Common myeloid progenitor, CD34-positive (primary cell): ENCODE measurements around the gene SLC35D2.
"Not testable (repeated sequence)": the region's sequence is repeated elsewhere in the genome, so short reads cannot be mapped to it uniquely, and the experiment has no call there.

Experiments used
- CTCF ChIA-PET: fragments of 350-600 bp; sonication (Branson Sonifier 250); formaldehyde crosslinking; loops from one replicate; lab custom pipeline; 2021; ENCODE audit warnings: antibody characterized with exemption; lab: Charles Lee
- POLR2A ChIA-PET: fragments of 350-600 bp; sonication (Branson Sonifier 250); formaldehyde crosslinking; loops from one replicate; lab custom pipeline; 2021; ENCODE audit warnings: antibody characterized with exemption; lab: Charles Lee
- DNase-seq, 3 donors: peaks; one replicate each; pipeline versions ENCODE4 v3.0.0 to v3.0.0-alpha.2; 2013
- H3K27ac ChIP-seq, 2 experiments: 1 replicate in 1 of 2; 2 replicates in 1 of 2; pipeline ENCODE4 v1.7.0; 2013; ENCODE audit warnings: inconsistent platforms in 2 of 2, low read length in 2 of 2, mild to moderate bottlenecking in 2 of 2, low read depth in 1 of 2, moderate library complexity in 1 of 2; ENCODE audit not compliant: severe bottlenecking in 2 of 2, insufficient read depth in 1 of 2, poor library complexity in 1 of 2
- H3K27me3 ChIP-seq, 5 experiments: replicated peaks in 2 of 5; 1 replicate in 3 of 5; 2 replicates in 2 of 5; pipeline versions ENCODE4 v1.6.1 to v1.7.0; 2013; ENCODE audit warnings: low read length in 4 of 5, mild to moderate bottlenecking in 2 of 5, moderate library complexity in 2 of 5, inconsistent platforms in 1 of 5; ENCODE audit not compliant: insufficient read depth in 5 of 5, control insufficient read depth in 4 of 5
- H3K36me3 ChIP-seq, 4 experiments: 1 replicate in 2 of 4; 2 replicates in 2 of 4; pipeline versions ENCODE4 v1.6.1 to v1.7.0; 2013; ENCODE audit warnings: low read length in 3 of 4, control low read depth in 1 of 4, mild to moderate bottlenecking in 1 of 4; ENCODE audit not compliant: control insufficient read depth in 4 of 4, insufficient read depth in 4 of 4
- H3K4me1 ChIP-seq, 4 experiments: 1 replicate in 3 of 4; 2 replicates in 1 of 4; pipeline versions ENCODE4 v1.6.1 to v1.7.1; 2013; ENCODE audit warnings: low read length in 3 of 4, mild to moderate bottlenecking in 3 of 4, control low read depth in 1 of 4, inconsistent platforms in 1 of 4, moderate library complexity in 1 of 4; ENCODE audit not compliant: control insufficient read depth in 4 of 4, insufficient read depth in 4 of 4; ENCODE audit errors: control extremely low read depth in 1 of 4
- H3K4me3 ChIP-seq, 7 experiments: 1 replicate in 4 of 7; 2 replicates in 3 of 7; pipeline versions ENCODE4 v1.5.1 to v1.7.0; 2013; ENCODE audit warnings: mild to moderate bottlenecking in 7 of 7, low read length in 6 of 7, moderate library complexity in 6 of 7, inconsistent platforms in 2 of 7, low read depth in 2 of 7, control low read depth in 1 of 7; ENCODE audit not compliant: insufficient read depth in 4 of 7, control insufficient read depth in 1 of 7; ENCODE audit errors: extremely low read depth in 1 of 7
- H3K9me3 ChIP-seq, 5 experiments: 1 replicate in 4 of 5; 2 replicates in 1 of 5; pipeline versions ENCODE4 v1.6.1 to v1.7.1; 2013; ENCODE audit warnings: low read length in 4 of 5, mild to moderate bottlenecking in 2 of 5, inconsistent platforms in 1 of 5, low read depth in 1 of 5, moderate library complexity in 1 of 5; ENCODE audit not compliant: control insufficient read depth in 4 of 5, insufficient read depth in 2 of 5; ENCODE audit errors: control extremely low read depth in 1 of 5
- WGBS: methylation state at CpG from one replicate; pipeline ENCODE4 v1.1.5; 2013; ENCODE audit not compliant: insufficient coverage; 5-methylcytosine and 5-hydroxymethylcytosine counted together

SLC35D2 gene

GRCh38 chr9:96327694-96328352 lies 55.7 kb downstream of the SLC35D2 start:
- Histone ChIP-seq H3K36me3 (peaks cover 0 to 8% (median 3%) of the 10 kb centered on the region in 4 experiments), H3K27ac (no peak overlapping the region), H3K4me1 (no peaks in the 10 kb centered on the region), H3K9me3 (no peaks in the 10 kb centered on the region), H3K27me3 (no peaks in the 10 kb centered on the region), H3K4me3 (no peak overlapping the region)
- ChIA-PET POLR2A (interaction anchor here (0.5 kb wide), 1 partner anchor 339 kb away, joined by 3 read pairs; no protein-coding TSS in a partner anchor), CTCF (interaction anchor here (0.8 to 4.2 kb wide), 7 partner anchors 10 to 339 kb away, joined by 3 to 19 read pairs (median 4); partner anchors contain the start of gene HABP4)
- peak; percentile 42 to 61 (median 59) for DNase-seq
- WGBS: no CpG with 5 or more reads among the region's 1 CpG

- Histone ChIP-seq H3K4me3 (no peak overlapping the region), H3K36me3 (peaks cover 0 to 17% (median 5%) of the 10 kb centered on the region in 4 experiments), H3K4me1 (no peaks in the 10 kb centered on the region), H3K27ac (no peak overlapping the region), H3K9me3 (no peaks in the 10 kb centered on the region), H3K27me3 (no peaks in the 10 kb centered on the region)
- no peak for DNase-seq
- ChIA-PET POLR2A (no interaction called here), CTCF (interaction anchor here (0.9 kb wide), 1 partner anchor 21 kb away, joined by 6 read pairs; no protein-coding TSS in a partner anchor)
Measured at GRCh38 chr9:96323169-96323568, 60.3 kb downstream of the SLC35D2 start.

- POLR2A ChIA-PET, H3K27me3 ChIP-seq, DNase-seq, H3K4me1 ChIP-seq, H3K27ac ChIP-seq, H3K4me3 ChIP-seq, H3K9me3 ChIP-seq: not testable (repeated sequence)
- CTCF ChIA-PET: interaction anchor here (0.9 kb wide), 1 partner anchor 21 kb away, joined by 6 read pairs; no protein-coding TSS in a partner anchor
- peaks cover 0 to 17% (median 5%) of the 10 kb centered on the region in 4 experiments for H3K36me3 ChIP-seq
- 100% methylated on average over 5 of the region's 5 CpGs for WGBS
Measured at GRCh38 chr9:96322736-96323135, 60.8 kb downstream of the SLC35D2 start.

GRCh38 chr9:96322210-96322609 lies 61.3 kb downstream of the SLC35D2 start:
- H3K4me1 ChIP-seq, DNase-seq, H3K4me3 ChIP-seq, H3K27ac ChIP-seq, POLR2A ChIA-PET, H3K9me3 ChIP-seq, CTCF ChIA-PET, H3K27me3 ChIP-seq: not testable (repeated sequence)
- peaks cover 0 to 17% (median 5%) of the 10 kb centered on the region in 4 experiments for H3K36me3 ChIP-seq
- 100% methylated on average over 3 of the region's 3 CpGs for WGBS

- ChIA-PET POLR2A (no interaction called here), CTCF (no interaction called here)
- H3K4me3 ChIP-seq: no peak overlapping the region
- no peaks in the 10 kb centered on the region for H3K4me1 ChIP-seq
- H3K27ac ChIP-seq: no peak overlapping the region
- WGBS: 82% methylated on average over 2 of the region's 7 CpGs
- DNase-seq: no peak
- H3K27me3 ChIP-seq: no peaks in the 10 kb centered on the region
- peaks cover 0 to 17% (median 5%) of the 10 kb centered on the region in 4 experiments for H3K36me3 ChIP-seq
- no peaks in the 10 kb centered on the region for H3K9me3 ChIP-seq
Measured at GRCh38 chr9:96321515-96321914, 62.0 kb downstream of the SLC35D2 start.

GRCh38 chr9:96320749-96321280 lies 62.7 kb downstream of the SLC35D2 start:
- no peaks in the 10 kb centered on the region for H3K4me1 ChIP-seq
- no peak for DNase-seq
- no peak overlapping the region for H3K4me3 ChIP-seq
- CTCF ChIA-PET: interaction anchor here (1.4 kb wide), 1 partner anchor 14 kb away, joined by 3 read pairs; no protein-coding TSS in a partner anchor
- WGBS: 96% methylated on average over 8 of the region's 8 CpGs
- peaks cover 0 to 17% (median 5%) of the 10 kb centered on the region in 4 experiments for H3K36me3 ChIP-seq
- H3K9me3 ChIP-seq: no peaks in the 10 kb centered on the region
- POLR2A ChIA-PET: no interaction called here
- H3K27me3 ChIP-seq: no peaks in the 10 kb centered on the region
- H3K27ac ChIP-seq: no peak overlapping the region

GRCh38 chr9:96318921-96319565 lies 64.5 kb downstream of the SLC35D2 start:
- ChIA-PET CTCF (interaction anchor here (1.0 to 1.4 kb wide), 2 partner anchors 16 to 32 kb away, joined by 3 read pairs; no protein-coding TSS in a partner anchor), POLR2A (no interaction called here)
- no peak for DNase-seq
- no peaks in the 10 kb centered on the region for H3K27me3 ChIP-seq
- H3K4me1 ChIP-seq: no peaks in the 10 kb centered on the region
- H3K36me3 ChIP-seq: peaks cover 0 to 17% (median 5%) of the 10 kb centered on the region in 4 experiments
- no peak overlapping the region for H3K27ac ChIP-seq
- 78% methylated on average over 5 of the region's 6 CpGs for WGBS
- peaks cover 0 to 2% (median 0%) of the 10 kb centered on the region in 5 experiments for H3K9me3 ChIP-seq
- no peak overlapping the region for H3K4me3 ChIP-seq
